HG03558 (cell line): Measurements from ENCODE around the gene RNU6-1.

ENCODE experiments used
- ATAC-seq: cut with Tn5 transposase; IDR thresholded peaks from one replicate; pipeline ENCODE4 v1.9.1; 2021; ENCODE audit warnings: moderate number of reproducible peaks; ENCODE audit not compliant: unreplicated experiment; ENCODE audit errors: extremely low read depth

The RNU6-1 gene

GRCh38 chr15:67823314-67824196 lies 16.3 kb downstream of the RNU6-1 start:
- ATAC-seq, result no peak

GRCh38 chr15:67822537-67823313 lies 17.1 kb downstream of the RNU6-1 start:
- no peak for ATAC-seq

DNA sequence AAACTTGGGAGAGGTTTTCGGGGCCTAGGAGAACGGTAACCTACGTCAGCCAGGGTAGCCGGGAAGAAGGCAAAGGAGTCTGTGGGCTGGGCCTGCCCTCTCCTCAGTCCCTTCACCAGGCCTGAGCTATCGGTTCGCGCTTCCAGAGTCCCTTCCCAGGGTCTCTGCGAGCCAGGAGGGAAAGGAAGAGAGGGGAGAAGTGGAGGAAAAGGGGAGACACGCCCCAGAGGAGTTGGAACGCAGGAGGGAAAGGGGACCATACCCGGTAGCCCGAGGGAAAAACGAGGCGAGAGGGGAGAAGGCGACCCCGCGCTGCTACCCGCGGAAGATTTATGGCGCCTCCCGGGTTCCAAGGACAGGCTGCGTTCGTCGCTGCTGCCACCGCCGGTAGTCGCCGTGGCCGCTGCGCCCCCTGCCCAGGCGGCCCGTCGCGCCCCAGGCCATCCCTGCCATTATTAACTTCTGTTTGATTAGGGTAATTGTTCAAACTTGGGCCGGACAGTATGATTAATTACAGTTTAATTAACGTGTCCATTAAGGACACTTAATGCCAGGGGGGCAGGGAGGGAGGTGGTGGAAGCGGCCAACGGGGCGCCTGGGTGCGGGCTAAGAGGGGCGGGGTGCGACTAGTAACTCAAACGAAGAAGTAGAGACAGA lies 17.9 kb downstream of the RNU6-1 start:
- no peak for ATAC-seq

DNA sequence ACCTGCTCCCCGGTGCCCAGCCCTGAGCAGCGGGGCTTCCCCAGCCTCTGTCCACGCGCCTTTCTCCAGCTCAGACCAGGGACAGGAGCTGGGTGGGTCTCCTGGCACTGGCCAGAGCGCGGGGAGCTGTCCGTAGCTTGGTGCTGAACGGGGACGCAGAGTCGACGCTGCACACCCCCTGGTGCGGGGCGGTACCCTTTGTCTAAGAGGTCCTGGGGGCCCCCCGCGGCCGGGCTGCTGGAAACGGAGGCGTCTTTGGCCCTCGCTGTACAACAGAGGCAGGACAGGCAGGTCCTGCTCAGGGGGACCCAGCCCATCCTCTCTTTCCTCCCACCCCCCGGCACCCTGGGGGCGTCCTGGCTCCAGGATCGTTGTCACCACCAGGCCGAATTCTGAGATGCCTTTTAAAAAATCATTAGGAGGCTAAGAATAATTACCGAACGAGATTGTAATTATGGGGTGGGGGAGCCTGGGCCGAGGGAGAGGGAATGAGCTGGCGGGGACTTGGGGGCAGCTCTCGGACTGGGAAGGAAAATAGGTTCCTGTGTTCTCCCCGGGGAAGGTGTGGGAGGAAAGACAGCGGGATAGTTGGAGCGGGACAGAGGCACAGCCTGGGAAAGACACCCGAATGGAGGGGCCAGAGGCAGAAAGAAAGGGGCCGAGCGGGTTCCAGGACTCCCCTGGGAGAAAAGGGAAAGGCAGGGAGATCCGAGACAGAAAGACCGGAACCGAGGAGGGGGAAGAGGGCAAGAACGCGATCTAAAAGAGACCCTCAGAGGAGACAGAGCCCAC lies 18.7 kb downstream of the RNU6-1 start:
- ATAC-seq, result no peak

GRCh38 chr15:67820122-67820991 lies 19.5 kb downstream of the RNU6-1 start:
- ATAC-seq, result no peak

DNA sequence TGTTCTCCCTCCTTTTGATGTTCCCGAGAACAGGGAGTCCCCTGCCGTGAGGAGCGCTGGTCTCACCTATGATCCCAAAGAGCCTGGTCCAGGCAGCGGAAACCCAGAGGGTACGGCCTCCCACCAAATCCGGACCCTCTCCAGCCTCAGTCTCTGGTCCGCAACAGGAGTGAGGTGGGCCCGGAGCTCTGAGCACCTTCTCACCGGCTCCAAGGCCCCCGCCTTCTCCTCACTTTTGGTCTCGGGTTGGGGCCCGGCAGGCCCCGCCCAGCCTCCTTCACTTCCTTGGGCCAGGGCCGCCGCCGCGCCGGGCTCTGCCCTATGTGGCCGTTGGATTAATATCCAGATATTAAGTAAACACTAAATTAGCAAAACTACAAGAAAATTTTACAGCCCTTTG lies 20.2 kb downstream of the RNU6-1 start:
- ATAC-seq, result no peak

GRCh38 chr15:67818464-67818863 lies 21.4 kb downstream of the RNU6-1 start:
- no peak for ATAC-seq

- no peak for ATAC-seq
Measured at GRCh38 chr15:67816668-67817067, 23.2 kb downstream of the RNU6-1 start.

- no peak for ATAC-seq
Measured at GRCh38 chr15:67815036-67815592, 24.7 kb downstream of the RNU6-1 start.

- no peak for ATAC-seq
Measured at GRCh38 chr15:67813104-67813634, 26.7 kb downstream of the RNU6-1 start.

DNA sequence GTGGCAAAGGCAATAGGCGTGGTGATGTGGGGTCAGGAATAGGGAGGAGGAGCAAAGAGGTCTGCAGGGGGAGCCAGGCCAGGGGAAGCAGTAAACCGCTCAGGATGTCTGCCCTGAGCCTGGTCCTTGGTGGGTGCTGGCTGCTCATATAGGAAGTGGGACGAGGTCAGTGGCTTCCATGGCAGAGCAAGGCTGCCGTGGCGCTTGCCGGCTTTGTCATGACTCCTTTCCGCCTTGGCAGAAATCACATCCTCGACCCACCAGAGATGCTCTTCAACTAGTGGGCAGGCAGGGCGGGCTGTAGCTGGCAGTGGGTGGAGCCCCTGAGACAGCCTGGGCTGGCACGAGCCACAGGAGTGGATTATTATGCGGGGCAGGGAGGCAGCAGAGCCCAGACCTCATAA lies 27.6 kb downstream of the RNU6-1 start:
- no peak for ATAC-seq

- no peak for ATAC-seq
Measured at GRCh38 chr15:67809866-67810265, 30.0 kb downstream of the RNU6-1 start.

DNA sequence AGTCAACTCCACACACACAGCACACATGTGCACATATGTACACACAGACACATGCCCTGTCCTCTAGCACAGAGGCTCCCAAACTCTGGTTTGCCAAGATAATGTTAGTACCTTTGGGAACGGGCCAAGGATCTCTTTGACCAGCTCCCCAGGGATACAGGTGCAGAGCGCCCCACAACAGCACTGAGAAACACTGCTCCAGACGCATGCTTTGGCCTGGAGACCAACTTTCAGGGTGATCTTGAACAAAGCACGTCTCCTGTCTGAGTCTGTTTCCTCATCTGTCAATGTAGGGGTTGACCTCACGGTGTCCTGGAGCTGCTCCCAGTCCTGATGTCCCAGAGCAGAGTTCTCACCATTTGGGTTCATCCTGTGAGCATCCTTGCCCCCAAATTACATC lies 30.4 kb downstream of the RNU6-1 start:
- ATAC-seq, result no peak

GRCh38 chr15:67808821-67809220 lies 31.0 kb downstream of the RNU6-1 start:
- ATAC-seq, result no peak

DNA sequence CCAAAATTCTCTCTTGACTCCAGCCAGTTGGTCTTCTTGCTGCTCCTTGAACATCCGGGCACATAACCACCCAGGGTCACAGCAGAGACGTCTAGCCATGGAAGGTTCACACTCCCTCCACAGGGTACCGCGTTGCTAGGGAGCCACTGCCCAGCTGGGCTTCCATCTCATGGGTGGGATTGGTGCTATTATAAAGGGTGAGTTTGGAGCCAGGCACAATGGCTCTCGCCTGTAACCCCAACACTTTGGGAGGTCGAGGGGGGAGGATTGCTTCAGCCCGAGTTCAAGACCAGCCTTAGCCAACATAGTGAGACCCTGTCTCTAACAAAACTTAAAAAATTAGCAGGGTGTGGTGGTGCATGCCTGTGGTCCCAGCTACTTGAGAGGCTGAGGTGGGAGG lies 32.0 kb downstream of the RNU6-1 start:
- no peak for ATAC-seq

DNA sequence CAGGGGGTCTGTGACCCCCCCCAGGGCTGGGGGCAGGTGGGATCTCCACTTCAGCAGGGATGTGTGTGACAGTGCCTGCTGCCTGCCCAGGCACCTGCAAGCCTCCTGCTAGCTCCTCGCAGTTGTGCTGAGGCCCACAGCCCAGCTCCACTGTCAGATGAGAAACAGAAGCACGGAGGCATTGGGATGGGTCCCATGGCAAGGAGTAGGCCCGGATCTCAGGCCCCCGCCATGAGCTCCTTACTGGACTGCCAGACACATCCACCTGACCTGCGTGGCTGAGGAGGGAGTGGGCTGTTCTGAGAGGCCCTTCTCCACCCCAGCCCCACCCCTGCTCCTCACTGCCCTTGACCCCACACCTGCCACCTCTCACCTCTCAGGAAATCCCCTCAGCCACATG lies 32.7 kb downstream of the RNU6-1 start:
- no peak for ATAC-seq

GRCh38 chr15:67806536-67806935 lies 33.3 kb downstream of the RNU6-1 start:
- ATAC-seq, result no peak

DNA sequence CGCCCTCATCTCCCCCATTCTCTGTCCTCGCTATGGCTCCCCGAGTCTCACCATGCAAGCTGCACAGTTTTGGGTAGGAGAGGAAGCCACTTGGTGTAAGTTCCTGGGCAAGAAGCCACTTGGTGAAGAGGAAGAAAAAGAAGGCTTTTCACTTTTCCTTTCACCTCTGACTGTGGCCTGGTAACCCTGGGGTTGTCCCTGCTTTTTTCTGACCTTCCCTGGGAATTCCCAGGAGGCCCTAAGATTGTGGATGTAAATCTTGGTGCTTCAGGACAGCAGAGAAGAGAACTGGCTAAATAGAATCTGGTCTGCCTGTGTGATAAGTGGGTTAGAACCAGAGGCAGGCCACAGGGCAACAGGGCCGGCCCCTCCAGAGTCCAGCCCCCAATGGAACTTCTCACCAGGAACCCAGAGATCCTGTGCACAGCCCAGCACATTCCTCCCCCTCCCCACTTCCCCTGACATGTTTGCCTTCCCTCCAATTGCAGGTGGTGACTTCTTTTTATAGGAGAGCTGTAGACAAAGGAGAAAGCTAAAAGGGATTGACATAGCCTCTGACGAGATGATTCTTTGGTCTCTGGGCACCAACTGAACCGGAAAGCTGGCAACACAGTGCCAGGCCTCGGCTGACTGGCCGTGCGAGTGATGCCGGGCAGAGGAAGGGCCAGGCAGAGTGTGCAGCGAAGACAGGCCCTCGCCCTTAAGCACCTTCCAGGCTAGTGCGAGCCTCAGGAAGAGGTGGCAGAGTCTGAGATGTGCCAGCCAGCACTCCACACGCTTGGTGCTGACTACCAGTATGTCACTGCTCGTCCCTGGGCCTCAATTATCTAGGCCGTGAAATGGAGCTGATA lies 34.0 kb downstream of the RNU6-1 start:
- ATAC-seq, result no peak
